ENCODE data around the gene SEMA4G.

The SEMA4G gene

DNA sequence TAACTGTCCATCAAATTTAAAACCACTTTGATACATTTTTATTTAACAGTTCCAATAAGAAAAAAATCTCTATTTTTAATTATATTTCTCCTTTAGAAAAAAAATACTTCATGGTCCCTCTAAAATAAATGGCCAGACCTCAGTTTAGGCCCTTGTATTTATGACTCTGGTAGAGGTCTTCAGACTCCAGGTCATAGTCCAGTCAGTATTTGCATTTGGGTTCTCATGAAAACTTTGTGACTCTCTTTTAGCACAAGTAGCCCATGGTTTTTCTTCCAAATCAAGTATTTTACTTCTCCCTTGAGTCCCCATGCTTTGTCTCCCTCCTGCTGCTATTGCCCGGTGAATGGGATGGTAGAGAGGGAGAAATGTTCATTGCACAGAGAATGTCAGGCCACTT lies 5.5 kb upstream of the SEMA4G start:
- TF ChIP-seq, protein P1, sequence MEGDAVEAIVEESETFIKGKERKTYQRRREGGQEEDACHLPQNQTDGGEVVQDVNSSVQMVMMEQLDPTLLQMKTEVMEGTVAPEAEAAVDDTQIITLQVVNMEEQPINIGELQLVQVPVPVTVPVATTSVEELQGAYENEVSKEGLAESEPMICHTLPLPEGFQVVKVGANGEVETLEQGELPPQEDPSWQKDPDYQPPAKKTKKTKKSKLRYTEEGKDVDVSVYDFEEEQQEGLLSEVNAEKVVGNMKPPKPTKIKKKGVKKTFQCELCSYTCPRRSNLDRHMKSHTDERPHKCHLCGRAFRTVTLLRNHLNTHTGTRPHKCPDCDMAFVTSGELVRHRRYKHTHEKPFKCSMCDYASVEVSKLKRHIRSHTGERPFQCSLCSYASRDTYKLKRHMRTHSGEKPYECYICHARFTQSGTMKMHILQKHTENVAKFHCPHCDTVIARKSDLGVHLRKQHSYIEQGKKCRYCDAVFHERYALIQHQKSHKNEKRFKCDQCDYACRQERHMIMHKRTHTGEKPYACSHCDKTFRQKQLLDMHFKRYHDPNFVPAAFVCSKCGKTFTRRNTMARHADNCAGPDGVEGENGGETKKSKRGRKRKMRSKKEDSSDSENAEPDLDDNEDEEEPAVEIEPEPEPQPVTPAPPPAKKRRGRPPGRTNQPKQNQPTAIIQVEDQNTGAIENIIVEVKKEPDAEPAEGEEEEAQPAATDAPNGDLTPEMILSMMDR (IDR thresholded peaks at IDR 0.05; ENCODE audit: borderline replicate concordance, insufficient read depth, low read depth, low read length): no peak
- H3K4me3 ChIP-seq (ENCODE audit: low read depth, low read length): no peak overlapping the region

GRCh38 chr10:100965820-100966219 lies 3.5 kb upstream of the SEMA4G start:
- TF ChIP-seq, protein P1 (IDR thresholded peaks at IDR 0.05; ENCODE audit: borderline replicate concordance, insufficient read depth, low read depth, low read length): no peak
- no peak overlapping the region for H3K4me3 ChIP-seq (ENCODE audit: low read depth, low read length)

DNA sequence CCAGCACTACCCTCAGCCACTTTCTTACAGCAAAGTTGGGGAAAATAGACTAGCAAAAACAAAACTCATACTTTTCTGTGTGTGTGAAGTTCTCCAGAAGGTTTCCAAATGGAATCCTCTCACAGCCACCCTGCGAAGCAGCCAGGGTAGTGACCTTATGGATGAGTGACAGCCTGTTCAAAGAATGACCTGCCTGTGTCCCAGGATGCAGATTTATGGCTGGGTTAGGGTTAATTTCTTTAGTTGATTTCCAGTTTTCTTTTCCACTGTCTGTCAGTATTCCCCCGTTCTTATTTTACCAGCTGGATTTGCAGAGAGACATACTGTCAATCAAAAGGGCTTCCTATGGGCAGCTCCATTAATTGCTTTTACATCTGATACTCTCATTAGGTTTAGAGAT lies 2.4 kb upstream of the SEMA4G start:
- TF ChIP-seq, protein P1 (IDR thresholded peaks at IDR 0.05; ENCODE audit: borderline replicate concordance, insufficient read depth, low read depth, low read length): no peak

DNA sequence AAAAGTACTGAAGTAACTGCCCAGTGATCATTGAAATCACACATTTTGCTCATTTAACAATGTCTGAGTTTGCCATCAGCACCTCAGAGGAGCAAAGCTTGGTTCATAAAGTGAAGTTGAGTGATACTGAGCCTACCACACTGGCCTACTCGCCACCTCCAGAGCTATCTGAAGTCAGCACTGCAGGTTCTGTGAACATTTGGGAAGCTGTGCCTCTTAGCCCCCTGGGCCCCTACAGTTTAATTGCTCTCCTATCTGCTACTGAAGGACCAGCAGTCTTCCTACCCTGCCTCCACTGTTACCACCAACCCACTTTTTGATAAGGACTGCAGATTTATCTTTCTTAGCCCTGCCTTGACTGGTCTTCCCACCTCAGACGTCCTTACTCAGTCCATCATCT lies 2.0 kb upstream of the SEMA4G start:
- TF ChIP-seq, protein P1 (IDR thresholded peaks at IDR 0.05; ENCODE audit: borderline replicate concordance, insufficient read depth, low read depth, low read length): no peak
- no peak overlapping the region for H3K4me3 ChIP-seq (ENCODE audit: low read depth, low read length)

More for the DNA sequence above, 2.4 kb upstream of the SEMA4G start:
- H3K4me3 ChIP-seq (ENCODE audit: low read depth, low read length): no peak overlapping the region

GRCh38 chr10:100968062-100968736 lies 1.1 kb upstream of the SEMA4G start:
- TF ChIP-seq, protein P1 (IDR thresholded peaks at IDR 0.05; ENCODE audit: borderline replicate concordance, insufficient read depth, low read depth, low read length): no peak
- H3K4me3 ChIP-seq (ENCODE audit: low read depth, low read length): no peak overlapping the region

DNA sequence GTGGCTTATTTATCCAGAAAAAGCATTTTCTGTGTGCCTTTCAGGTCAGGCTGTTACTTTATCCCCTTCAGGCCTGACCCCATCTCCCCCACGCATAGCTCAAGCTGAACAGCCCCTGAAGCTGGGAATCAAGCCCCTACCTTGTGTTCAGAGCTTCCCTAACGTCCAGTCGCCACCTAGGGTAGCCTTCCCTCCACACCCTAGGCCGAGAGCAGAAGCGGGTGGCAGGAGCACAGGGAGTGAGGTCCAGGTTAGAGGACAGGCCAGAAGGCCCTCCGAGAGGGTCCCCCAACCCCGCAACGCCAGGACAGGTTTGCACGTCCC lies 479 bp upstream of the SEMA4G start:
- H3K4me3 ChIP-seq (ENCODE audit: low read depth, low read length): peak overlapping the region; percentile 36

More for the DNA sequence above, 479 bp upstream of the SEMA4G start:
- TF ChIP-seq, protein P1 (IDR thresholded peaks at IDR 0.05; ENCODE audit: borderline replicate concordance, insufficient read depth, low read depth, low read length): no peak
